Stimulated activated effector memory CD8-positive, alpha-beta T cell treated with anti-CD3 and anti-CD28 coated beads, Interleukin-12 subunit alpha, Interleukin-12 subunit beta, amount 100 ng/mL, for 72 hours (primary cell): ENCODE data around the gene KBTBD13.
"Not testable (repeated sequence)": the region's sequence is repeated elsewhere in the genome, so short reads cannot be mapped to it uniquely, and the experiment has no call there.

ENCODE experiments used
- ATAC-seq: fragments of 150-1000 bp; cut with Tn5 transposase; 2 replicates; pipeline ENCODE4 v1.10.0; 2021
- DNase-seq, 2 donors: peaks; one replicate each; pipeline ENCODE4 v3.0.0; 2021 to 2022; ENCODE audit warnings: low spot score in 2 of 2
- H3K27ac Mint-ChIP-seq: one replicate; pipeline ENCODE4 v1.8.0; 2022; ENCODE audit warnings: mild to moderate bottlenecking, mixed read lengths
- H3K36me3 Mint-ChIP-seq: one replicate; pipeline ENCODE4 v1.8.0; 2022; ENCODE audit warnings: mild to moderate bottlenecking, mixed read lengths
- H3K4me1 Mint-ChIP-seq: one replicate; pipeline ENCODE4 v1.8.0; 2022; ENCODE audit warnings: mixed read lengths
- H3K4me3 Mint-ChIP-seq: one replicate; pipeline ENCODE4 v1.8.0; 2022; ENCODE audit warnings: mild to moderate bottlenecking, mixed read lengths
- H3K9me3 Mint-ChIP-seq: one replicate; pipeline ENCODE4 v1.8.0; 2022; ENCODE audit warnings: mixed read lengths

KBTBD13 gene

GRCh38 chr15:65099801-65100200 lies 23.3 kb downstream of the KBTBD13 start:
- ATAC-seq, DNase-seq: not testable (repeated sequence)
- peaks cover 48% of the 10 kb centered on the region for H3K36me3 Mint-ChIP-seq

GRCh38 chr15:65100442-65100841 lies 23.9 kb downstream of the KBTBD13 start:
- DNase-seq (no peak), ATAC-seq (no peak)
- Mint-ChIP-seq H3K4me3 (no peak overlapping the region), H3K9me3 (no peaks in the 10 kb centered on the region), H3K36me3 (peaks cover 54% of the 10 kb centered on the region), H3K4me1 (peaks cover 12% of the 10 kb centered on the region), H3K27ac (no peak overlapping the region)

More at GRCh38 chr15:65099801-65100200, 23.3 kb downstream of the KBTBD13 start:
- peaks cover 12% of the 10 kb centered on the region for H3K4me1 Mint-ChIP-seq
- H3K27ac Mint-ChIP-seq, H3K4me3 Mint-ChIP-seq, H3K9me3 Mint-ChIP-seq: not testable (repeated sequence)

- no peaks in the 10 kb centered on the region for H3K9me3 Mint-ChIP-seq
- no peak overlapping the region for H3K27ac Mint-ChIP-seq
- H3K36me3 Mint-ChIP-seq = peaks cover 64% of the 10 kb centered on the region
- ATAC-seq (peak; percentile 37), DNase-seq (peak; percentile 38 to 68)
- H3K4me1 Mint-ChIP-seq = peaks cover 17% of the 10 kb centered on the region
- H3K4me3 Mint-ChIP-seq = no peak overlapping the region
These were observed 24.9 kb downstream of the KBTBD13 start for GRCh38 chr15:65101411-65101890.

- DNase-seq = no peak
- H3K27ac Mint-ChIP-seq = no peak overlapping the region
- H3K9me3 Mint-ChIP-seq = no peaks in the 10 kb centered on the region
- no peak for ATAC-seq
- H3K36me3 Mint-ChIP-seq = peaks cover 70% of the 10 kb centered on the region
- H3K4me1 Mint-ChIP-seq = peaks cover 17% of the 10 kb centered on the region
- H3K4me3 Mint-ChIP-seq = no peak overlapping the region
These were observed 25.6 kb downstream of the KBTBD13 start for GRCh38 chr15:65101891-65102708.

- DNase-seq = no peak
- H3K4me1 Mint-ChIP-seq = peaks cover 17% of the 10 kb centered on the region
- no peak for ATAC-seq
- H3K27ac Mint-ChIP-seq = no peak overlapping the region
- H3K36me3 Mint-ChIP-seq = peaks cover 70% of the 10 kb centered on the region
- no peak overlapping the region for H3K4me3 Mint-ChIP-seq
- H3K9me3 Mint-ChIP-seq = no peaks in the 10 kb centered on the region
These were observed 26.4 kb downstream of the KBTBD13 start for GRCh38 chr15:65102912-65103311.

- ATAC-seq = no peak
- Mint-ChIP-seq H3K36me3 (peaks cover 72% of the 10 kb centered on the region), H3K4me1 (peaks cover 17% of the 10 kb centered on the region), H3K4me3 (no peak overlapping the region), H3K27ac (no peak overlapping the region), H3K9me3 (no peaks in the 10 kb centered on the region)
- DNase-seq = no peak
These were observed 28.5 kb downstream of the KBTBD13 start for GRCh38 chr15:65105038-65105437.

- peaks cover 72% of the 10 kb centered on the region for H3K36me3 Mint-ChIP-seq
- DNase-seq (no peak), ATAC-seq (no peak)
- H3K4me3 Mint-ChIP-seq = no peak overlapping the region
- H3K4me1 Mint-ChIP-seq = peaks cover 23% of the 10 kb centered on the region
- no peaks in the 10 kb centered on the region for H3K9me3 Mint-ChIP-seq
- no peak overlapping the region for H3K27ac Mint-ChIP-seq
These were observed 29.6 kb downstream of the KBTBD13 start for GRCh38 chr15:65106011-65106590.

GRCh38 chr15:65110676-65111292 lies 34.2 kb downstream of the KBTBD13 start:
- peaks cover 81% of the 10 kb centered on the region for H3K36me3 Mint-ChIP-seq
- DNase-seq = no peak
- H3K4me3 Mint-ChIP-seq = no peak overlapping the region
- H3K9me3 Mint-ChIP-seq = no peaks in the 10 kb centered on the region
- ATAC-seq = no peak
- H3K4me1 Mint-ChIP-seq = peaks cover 20% of the 10 kb centered on the region
- H3K27ac Mint-ChIP-seq = peak overlapping the region; percentile 43

GRCh38 chr15:65115086-65115485 lies 38.5 kb downstream of the KBTBD13 start, which contains the start of gene UBAP1L:
TSS of gene UBAP1L (minus strand) at chr15:65115200. CDS start at chr15:65106215, 8,985 bp downstream.
- Mint-ChIP-seq H3K4me1 (peaks cover 15% of the 10 kb centered on the region), H3K9me3 (no peaks in the 10 kb centered on the region), H3K36me3 (peaks cover 90% of the 10 kb centered on the region), H3K4me3 (no peak within 1 kb of the TSS), H3K27ac (no peak within 1 kb of the TSS)
- no peak for ATAC-seq
- no peak for DNase-seq

GRCh38 chr15:65115542-65115941 lies 39.0 kb downstream of the KBTBD13 start:
- Mint-ChIP-seq H3K4me3 (no peak overlapping the region), H3K4me1 (peaks cover 15% of the 10 kb centered on the region), H3K27ac (no peak overlapping the region), H3K36me3 (peaks cover 93% of the 10 kb centered on the region), H3K9me3 (no peaks in the 10 kb centered on the region)
- ATAC-seq = no peak
- DNase-seq = no peak
